ENCODE results near the gene APOB.

GRCh38 chr2:21018290-21018689 lies 25.6 kb downstream of the APOB start:
- TF ChIP-seq ARID5B (CRISPR knock-in tag; IDR thresholded peaks at IDR 0.05) (no peak), MEIS1 (CRISPR knock-in tag; IDR thresholded peaks at IDR 0.05; ENCODE audit: borderline replicate concordance) (no peak), GATA4 (IDR thresholded peaks at IDR 0.05; ENCODE audit: borderline replicate concordance, low read depth) (no peak), ZNF678 (CRISPR knock-in tag; IDR thresholded peaks at IDR 0.05) (no peak), ZC3H13 (CRISPR knock-in tag; IDR thresholded peaks at IDR 0.05) (no peak)

Measured in HepG2 (cell line).